Upper lobe of left lung (tissue), 6 donors: ENCODE results near the gene SELENOP. TPM values are rescaled to one million over a fixed set of nuclear protein-coding genes. Genes with fewer than 3 reads are reported as not detected.

Experiments
- ATAC-seq, 2 donors: fragments of 200-7000 bp; cut with Tn5 transposase; one replicate each; pipeline ENCODE4 v1.9.1; 2022; ENCODE audit warnings: mild to moderate bottlenecking in 2 of 2, moderate library complexity in 2 of 2; ENCODE audit not compliant: low FRiP score in 2 of 2
- DNase-seq, 2 donors: peaks; one replicate each; pipeline ENCODE4 v3.0.0-alpha.2; 2019 to 2020
- H3K27ac ChIP-seq, 4 donors: fragments of 200-600 bp; sonication (generic); one replicate each; pipeline ENCODE4 v1.5.1; 2016 to 2019
- H3K27me3 ChIP-seq, 4 donors: fragments of 200-600 bp; sonication (generic); one replicate each; pipeline ENCODE4 v1.5.1; 2017 to 2019
- H3K36me3 ChIP-seq, 4 donors: fragments of 200-600 bp; sonication (generic); one replicate each; pipeline ENCODE4 v1.5.1; 2016 to 2019
- H3K4me1 ChIP-seq, 4 donors: fragments of 200-600 bp; sonication (generic); one replicate each; pipeline ENCODE4 v1.5.1; 2018 to 2019
- H3K4me3 ChIP-seq, 4 donors: fragments of 200-600 bp; sonication (generic); one replicate each; pipeline ENCODE4 v1.5.1; 2017 to 2019; ENCODE audit warnings: mild to moderate bottlenecking in 2 of 4, moderate library complexity in 1 of 4
- H3K9me3 ChIP-seq, 4 donors: fragments of 200-600 bp; sonication (generic); one replicate each; pipeline ENCODE4 v1.5.1; 2018 to 2019
- EP300 ChIP-seq, 4 donors: sonication (generic); formaldehyde crosslinking; IDR thresholded peaks; one replicate each; pipeline ENCODE4 v1.5.1; 2017; ENCODE audit warnings: antibody characterized with exemption in 4 of 4, control low read depth in 2 of 4
- POLR2A ChIP-seq, 4 donors: fragments of 450-650 bp; IDR thresholded peaks; one replicate each; pipeline ENCODE4 v1.5.1; 2016 to 2017; ENCODE audit warnings: antibody characterized with exemption in 4 of 4, mild to moderate bottlenecking in 2 of 4
- POLR2AphosphoS5 ChIP-seq, 2 donors: sonication (generic); formaldehyde crosslinking; IDR thresholded peaks; one replicate each; pipeline ENCODE4 v1.5.1; 2017; ENCODE audit warnings: antibody characterized with exemption in 2 of 2
- WGBS, 2 donors: methylation state at CpG; one replicate each; pipeline ENCODE4 v1.1.5; 2017 to 2018; 5-methylcytosine and 5-hydroxymethylcytosine counted together
- total RNA-seq, 6 donors: library from RNA; depleted of rRNA in 4 of 6; stranded (reverse); fragments of >200 nt in 4 of 6; gene quantifications; one replicate each; pipeline versions ENCODE4 v1.1.0 to v1.2.1, GENCODE V29; 2016 to 2021
- TF ChIP-seq, protein P1 (sequence below), 6 experiments: fragments of 450-650 bp in 4 of 6; fragments of 200-600 bp in 2 of 6; sonication (generic) in 2 of 6; IDR thresholded peaks; one replicate each; pipeline ENCODE4 v1.5.1; 2016 to 2019; ENCODE audit warnings: antibody characterized with exemption in 6 of 6
- donor health status: DM: no; HTN: no; CAD: no; lungs with moderate emphysema.
- donor health status: DM: no; HTN: yes; CAD: no; lungs with severe emphysema.

The SELENOP gene
- total RNA-seq, 6 donors from 2014 or later = 222 to 828 (median 490) TPM

DNA sequence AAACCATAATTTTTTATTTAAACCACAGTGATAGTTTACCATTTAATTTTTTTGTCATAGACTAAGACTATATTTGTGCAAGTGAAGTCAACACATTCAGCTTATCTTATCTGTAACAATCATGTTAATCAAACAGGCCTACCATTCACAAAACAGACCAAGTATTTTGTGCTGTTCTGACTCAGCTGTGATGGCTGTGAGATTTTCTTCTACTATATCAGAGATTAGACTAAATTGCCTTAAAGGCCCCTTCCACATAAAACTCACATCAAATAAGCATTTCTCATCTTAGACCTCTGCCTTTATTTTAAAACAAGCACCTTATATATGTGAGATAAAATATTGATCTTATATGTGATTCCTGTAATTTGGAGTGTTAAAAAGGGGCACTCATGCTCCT is 41.7 kb downstream of the SELENOP start:
- Histone ChIP-seq H3K4me3 (no peak overlapping the region), H3K36me3 (no peaks in the 10 kb centered on the region), H3K27me3 (no peaks in the 10 kb centered on the region), H3K9me3 (no peaks in the 10 kb centered on the region), H3K4me1 (no peaks in the 10 kb centered on the region), H3K27ac (no peak overlapping the region)
- DNase-seq (no peak), ATAC-seq (no peak)
- no peak for TF ChIP-seq EP300 (IDR thresholded peaks at IDR 0.05)
- TF ChIP-seq POLR2A (IDR thresholded peaks at IDR 0.05) = no peak
- TF ChIP-seq POLR2AphosphoS5 (IDR thresholded peaks at IDR 0.05) = no peak
- TF ChIP-seq, protein P1, sequence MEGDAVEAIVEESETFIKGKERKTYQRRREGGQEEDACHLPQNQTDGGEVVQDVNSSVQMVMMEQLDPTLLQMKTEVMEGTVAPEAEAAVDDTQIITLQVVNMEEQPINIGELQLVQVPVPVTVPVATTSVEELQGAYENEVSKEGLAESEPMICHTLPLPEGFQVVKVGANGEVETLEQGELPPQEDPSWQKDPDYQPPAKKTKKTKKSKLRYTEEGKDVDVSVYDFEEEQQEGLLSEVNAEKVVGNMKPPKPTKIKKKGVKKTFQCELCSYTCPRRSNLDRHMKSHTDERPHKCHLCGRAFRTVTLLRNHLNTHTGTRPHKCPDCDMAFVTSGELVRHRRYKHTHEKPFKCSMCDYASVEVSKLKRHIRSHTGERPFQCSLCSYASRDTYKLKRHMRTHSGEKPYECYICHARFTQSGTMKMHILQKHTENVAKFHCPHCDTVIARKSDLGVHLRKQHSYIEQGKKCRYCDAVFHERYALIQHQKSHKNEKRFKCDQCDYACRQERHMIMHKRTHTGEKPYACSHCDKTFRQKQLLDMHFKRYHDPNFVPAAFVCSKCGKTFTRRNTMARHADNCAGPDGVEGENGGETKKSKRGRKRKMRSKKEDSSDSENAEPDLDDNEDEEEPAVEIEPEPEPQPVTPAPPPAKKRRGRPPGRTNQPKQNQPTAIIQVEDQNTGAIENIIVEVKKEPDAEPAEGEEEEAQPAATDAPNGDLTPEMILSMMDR (IDR thresholded peaks at IDR 0.05) = no peak

DNA sequence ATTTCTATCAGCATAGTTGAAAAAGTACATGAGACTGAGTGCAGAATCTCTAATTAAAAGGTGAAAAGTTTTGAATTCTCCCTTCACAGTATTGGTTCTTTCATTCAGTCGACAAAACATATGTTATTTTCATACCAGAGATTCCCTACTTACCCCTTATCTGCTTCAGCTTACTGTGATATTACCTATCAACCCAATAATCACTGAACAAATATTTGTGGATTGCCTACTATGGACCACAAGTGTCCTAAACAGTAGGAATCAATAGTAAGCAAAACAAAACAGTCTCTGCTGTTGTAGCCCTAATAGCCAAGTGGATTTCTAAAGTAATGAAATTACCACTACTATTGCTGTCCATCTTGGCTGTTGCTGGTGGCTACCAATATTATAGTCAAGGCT is 43.6 kb downstream of the SELENOP start:
- H3K36me3 ChIP-seq = no peaks in the 10 kb centered on the region
- no peak for TF ChIP-seq POLR2A (IDR thresholded peaks at IDR 0.05)
- TF ChIP-seq POLR2AphosphoS5 (IDR thresholded peaks at IDR 0.05) = no peak
- TF ChIP-seq, protein P1 (IDR thresholded peaks at IDR 0.05) = no peak
- TF ChIP-seq EP300 (IDR thresholded peaks at IDR 0.05) = no peak
- H3K9me3 ChIP-seq = no peaks in the 10 kb centered on the region
- H3K27ac ChIP-seq = no peak overlapping the region
- no peak overlapping the region for H3K4me3 ChIP-seq
- ATAC-seq (no peak), DNase-seq (no peak)
- no peaks in the 10 kb centered on the region for H3K4me1 ChIP-seq
- H3K27me3 ChIP-seq = no peaks in the 10 kb centered on the region
- WGBS, 2 donors = 39 to 40% methylated on average over 1 of the region's 1 CpG

DNA sequence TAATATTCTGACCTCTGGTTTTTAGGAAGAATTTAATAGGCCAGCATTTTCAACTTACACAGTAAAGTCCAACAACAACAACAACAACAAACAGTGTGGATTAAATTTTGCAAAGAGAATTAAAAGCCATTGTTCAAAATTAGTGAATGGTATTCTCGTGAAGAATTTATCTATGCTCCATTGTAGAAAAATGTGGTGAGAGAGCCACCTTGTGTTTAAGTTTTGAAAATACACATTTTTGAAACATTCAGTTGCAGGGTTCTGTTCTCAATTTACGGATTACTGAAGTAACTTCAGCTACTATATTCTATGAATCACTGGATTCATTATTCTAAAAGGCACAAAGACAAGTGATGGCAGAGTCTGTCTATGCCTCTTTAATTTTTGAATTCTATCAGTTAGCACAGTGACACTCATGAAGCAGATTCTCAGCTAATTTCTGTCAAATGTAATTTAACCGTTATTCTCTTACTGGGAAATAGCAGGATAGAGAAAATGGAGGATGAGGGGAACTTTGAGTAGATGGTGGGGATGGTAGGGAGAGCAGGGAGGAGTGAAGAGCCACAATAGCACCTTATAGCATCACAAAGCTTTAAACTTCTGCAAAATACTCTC is 44.1 kb downstream of the SELENOP start:
- no peaks in the 10 kb centered on the region for H3K9me3 ChIP-seq
- no peak overlapping the region for H3K4me3 ChIP-seq
- H3K27ac ChIP-seq = no peak overlapping the region
- DNase-seq (no peak), ATAC-seq (peak in 1 of 2 donors; percentile 67)
- no peaks in the 10 kb centered on the region for H3K27me3 ChIP-seq
- H3K4me1 ChIP-seq = no peaks in the 10 kb centered on the region
- TF ChIP-seq POLR2AphosphoS5 (IDR thresholded peaks at IDR 0.05) (no peak), POLR2A (IDR thresholded peaks at IDR 0.05) (no peak), EP300 (IDR thresholded peaks at IDR 0.05) (no peak)
- TF ChIP-seq, protein P1 (IDR thresholded peaks at IDR 0.05) = peak in 5 of 6 experiments; percentile 24 to 57 (median 49)
- no peaks in the 10 kb centered on the region for H3K36me3 ChIP-seq
- WGBS, 2 donors = 34 to 41% methylated on average over 3 of the region's 3 CpGs

DNA sequence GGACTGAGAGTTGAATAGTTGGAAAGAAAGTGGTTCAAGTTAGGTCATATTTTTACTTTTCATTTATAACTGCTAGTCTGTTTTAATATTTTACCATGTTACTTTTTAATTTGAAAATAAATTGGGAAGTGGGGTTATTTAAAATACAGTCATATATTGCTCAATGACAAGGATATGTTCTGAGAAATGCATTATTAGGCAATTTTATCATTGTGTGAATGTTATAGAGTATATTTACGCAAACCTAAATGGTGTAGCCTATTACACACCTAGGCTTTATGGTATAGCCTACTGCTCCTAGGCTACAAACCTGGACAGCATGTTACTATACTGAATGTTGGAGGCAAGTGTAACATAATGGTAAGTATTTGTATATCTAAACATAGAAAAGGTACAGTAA is 49.9 kb downstream of the SELENOP start:
- ATAC-seq (no peak), DNase-seq (no peak)
- WGBS, 2 donors = 82 to 90% methylated on average over 1 of the region's 1 CpG
- Histone ChIP-seq H3K36me3 (no peaks in the 10 kb centered on the region), H3K4me1 (peaks cover 0 to 6% (median 0%) of the 10 kb centered on the region in 4 donors), H3K27ac (no peak overlapping the region), H3K9me3 (no peaks in the 10 kb centered on the region), H3K4me3 (no peak overlapping the region), H3K27me3 (no peaks in the 10 kb centered on the region)
- TF ChIP-seq, protein P1 (IDR thresholded peaks at IDR 0.05) = no peak
- TF ChIP-seq POLR2A (IDR thresholded peaks at IDR 0.05) (no peak), EP300 (IDR thresholded peaks at IDR 0.05) (no peak)

DNA sequence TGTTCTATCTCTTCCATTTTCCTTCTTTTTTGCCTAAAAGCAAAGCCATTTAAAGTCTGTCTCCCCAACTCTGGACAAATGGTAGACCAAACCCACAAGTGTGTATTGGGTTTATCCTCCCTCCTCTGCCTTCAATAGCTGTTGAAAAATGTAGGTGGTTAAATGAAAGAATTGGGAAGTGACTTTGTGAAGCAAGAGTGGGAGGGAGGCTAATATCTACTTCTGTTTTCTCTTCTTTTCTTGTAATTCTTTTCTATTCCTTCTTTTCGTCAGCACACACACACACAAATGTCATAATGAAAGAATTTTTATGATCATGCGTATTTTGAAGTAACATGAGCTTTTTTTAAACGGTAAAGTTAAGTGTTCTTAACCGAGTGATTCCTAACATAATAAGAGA is 51.3 kb downstream of the SELENOP start:
- Histone ChIP-seq H3K4me1 (peaks cover 0 to 6% (median 0%) of the 10 kb centered on the region in 4 donors), H3K27ac (no peak overlapping the region), H3K9me3 (no peaks in the 10 kb centered on the region), H3K27me3 (no peaks in the 10 kb centered on the region), H3K4me3 (no peak overlapping the region), H3K36me3 (no peaks in the 10 kb centered on the region)
- TF ChIP-seq POLR2A (IDR thresholded peaks at IDR 0.05) = no peak
- TF ChIP-seq POLR2AphosphoS5 (IDR thresholded peaks at IDR 0.05) = no peak
- no peak for TF ChIP-seq EP300 (IDR thresholded peaks at IDR 0.05)
- TF ChIP-seq, protein P1 (IDR thresholded peaks at IDR 0.05) = no peak
- DNase-seq (no peak), ATAC-seq (no peak)
- 81 to 83% methylated on average over 4 of the region's 4 CpGs for WGBS, 2 donors
